ENCODE measurements around the gene RAET1E.
A peak's percentile ranks its signal among the peaks of the same experiment; 100 is the strongest.
"Not testable (repeated sequence)": the region's sequence is repeated elsewhere in the genome, so short reads cannot be mapped to it uniquely, and the experiment has no call there.

RAET1E gene

GRCh38 chr6:149887343-149887742 is 10.6 kb downstream of the RAET1E start:
- DNase-seq, result peak; percentile 78

- no peak for DNase-seq
Observed at GRCh38 chr6:149885888-149886287, 12.0 kb downstream of the RAET1E start.

- no peak for DNase-seq
Observed at GRCh38 chr6:149884617-149885016, 13.3 kb downstream of the RAET1E start.

GRCh38 chr6:149884215-149884614 is 13.7 kb downstream of the RAET1E start:
- no peak for DNase-seq

- no peak for DNase-seq
Observed at GRCh38 chr6:149881860-149882259, 16.1 kb downstream of the RAET1E start.

DNA sequence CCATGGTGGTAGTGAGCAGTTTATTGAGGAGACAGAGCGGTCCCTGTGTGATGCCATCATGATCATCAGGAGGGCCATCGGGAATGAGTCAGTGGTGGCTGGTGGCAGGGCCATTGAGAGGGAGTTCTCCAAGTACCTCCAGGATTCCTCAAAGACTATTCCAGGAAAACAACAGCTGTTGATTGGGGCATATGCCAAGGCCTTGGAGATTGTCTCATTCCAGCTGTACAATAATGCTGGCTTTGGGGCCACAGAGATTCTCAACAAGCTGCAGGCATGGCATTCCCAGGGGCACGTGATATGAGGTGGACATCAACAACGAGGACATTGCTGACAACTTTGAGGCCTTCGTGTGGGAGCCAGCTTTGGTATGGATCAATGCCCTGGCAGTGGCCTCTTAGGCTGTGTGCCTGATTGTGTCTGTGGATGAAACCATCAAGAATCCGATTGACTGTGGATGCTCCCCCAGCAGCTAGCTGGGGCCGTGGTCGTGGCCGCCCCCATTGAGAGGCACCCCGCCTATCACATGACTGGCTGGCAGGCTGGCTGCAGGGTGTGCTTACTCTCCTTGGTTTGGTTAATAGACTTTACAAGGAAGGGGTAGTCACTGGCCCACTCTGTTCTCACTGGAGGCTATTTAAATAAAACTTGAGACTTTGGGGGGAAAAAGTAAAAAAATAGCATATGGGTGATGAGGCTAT is 16.7 kb downstream of the RAET1E start:
- DNase-seq, result no peak

DNA sequence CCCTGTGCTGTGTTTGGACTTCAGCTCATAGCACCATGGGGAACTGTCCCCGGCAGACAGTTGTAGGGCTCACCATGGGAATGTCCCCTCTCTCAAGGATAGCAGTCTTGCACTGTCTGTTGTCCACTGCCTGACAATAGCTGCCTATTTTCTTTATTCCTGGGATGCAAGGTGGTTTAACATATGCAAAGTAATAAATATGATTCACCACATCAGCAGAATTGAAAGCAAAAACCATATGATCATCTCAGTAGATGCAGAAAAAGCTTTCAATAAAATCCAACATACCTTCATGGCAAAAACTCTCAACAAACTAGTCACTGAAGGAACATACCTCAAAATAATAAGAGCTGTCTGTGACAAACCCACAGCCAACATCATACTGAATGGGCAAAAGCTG is 20.3 kb downstream of the RAET1E start:
- DNase-seq, result no peak

- no peak for DNase-seq
Observed at GRCh38 chr6:149876241-149876933, 21.5 kb downstream of the RAET1E start.

- no peak for DNase-seq
Observed at GRCh38 chr6:149872233-149872632, 25.7 kb downstream of the RAET1E start.

DNA sequence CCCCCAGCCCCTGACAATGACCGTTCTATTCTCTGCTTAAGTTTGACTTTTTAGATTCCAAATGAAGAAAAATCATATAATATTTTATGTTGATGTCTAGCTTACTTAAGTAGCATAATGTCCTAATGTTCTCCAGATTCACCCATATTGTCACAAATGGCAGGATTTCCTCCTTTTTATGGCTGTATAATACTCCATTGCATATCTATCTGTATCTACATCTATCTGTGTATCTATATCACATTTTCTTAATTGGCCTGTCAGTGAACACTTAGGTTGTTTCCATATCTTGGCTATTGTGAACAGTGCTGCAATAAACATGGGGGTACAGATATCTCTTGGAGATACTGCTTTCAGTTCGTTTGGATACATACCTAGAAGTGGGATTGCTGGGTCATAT is 26.7 kb downstream of the RAET1E start:
- no peak for DNase-seq

DNA sequence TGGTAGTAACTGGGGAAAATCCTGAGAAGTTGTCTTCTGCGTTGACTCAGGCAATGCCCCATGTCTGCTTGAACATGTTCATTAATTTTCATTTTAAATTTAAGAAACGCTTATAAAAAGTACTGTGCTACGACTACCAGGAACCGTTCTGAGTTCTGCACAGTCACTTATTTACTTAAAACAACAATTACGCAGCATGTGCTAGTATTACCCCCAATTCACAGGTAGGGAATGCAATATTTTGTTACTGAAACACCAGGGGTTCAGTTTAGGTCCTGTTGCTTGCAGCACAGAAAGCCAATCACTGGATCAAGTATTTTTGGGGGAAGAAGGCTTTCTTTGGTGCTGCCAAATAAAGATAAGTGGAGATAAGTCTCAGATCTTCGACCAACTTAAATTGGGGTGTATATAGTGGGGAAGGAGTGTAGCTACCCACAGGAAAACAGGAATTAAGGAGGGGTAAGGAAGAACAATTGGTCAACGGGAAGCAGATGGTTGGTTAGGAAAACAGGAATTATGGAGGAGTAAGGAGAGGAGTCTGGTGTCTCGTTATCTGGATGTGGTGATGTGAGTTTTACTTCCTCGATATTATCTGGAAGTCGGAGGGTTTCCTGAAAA is 28.5 kb downstream of the RAET1E start:
- DNase-seq, result no peak

GRCh38 chr6:149867876-149868640 is 29.9 kb downstream of the RAET1E start:
- DNase-seq, result peak; percentile 45

DNA sequence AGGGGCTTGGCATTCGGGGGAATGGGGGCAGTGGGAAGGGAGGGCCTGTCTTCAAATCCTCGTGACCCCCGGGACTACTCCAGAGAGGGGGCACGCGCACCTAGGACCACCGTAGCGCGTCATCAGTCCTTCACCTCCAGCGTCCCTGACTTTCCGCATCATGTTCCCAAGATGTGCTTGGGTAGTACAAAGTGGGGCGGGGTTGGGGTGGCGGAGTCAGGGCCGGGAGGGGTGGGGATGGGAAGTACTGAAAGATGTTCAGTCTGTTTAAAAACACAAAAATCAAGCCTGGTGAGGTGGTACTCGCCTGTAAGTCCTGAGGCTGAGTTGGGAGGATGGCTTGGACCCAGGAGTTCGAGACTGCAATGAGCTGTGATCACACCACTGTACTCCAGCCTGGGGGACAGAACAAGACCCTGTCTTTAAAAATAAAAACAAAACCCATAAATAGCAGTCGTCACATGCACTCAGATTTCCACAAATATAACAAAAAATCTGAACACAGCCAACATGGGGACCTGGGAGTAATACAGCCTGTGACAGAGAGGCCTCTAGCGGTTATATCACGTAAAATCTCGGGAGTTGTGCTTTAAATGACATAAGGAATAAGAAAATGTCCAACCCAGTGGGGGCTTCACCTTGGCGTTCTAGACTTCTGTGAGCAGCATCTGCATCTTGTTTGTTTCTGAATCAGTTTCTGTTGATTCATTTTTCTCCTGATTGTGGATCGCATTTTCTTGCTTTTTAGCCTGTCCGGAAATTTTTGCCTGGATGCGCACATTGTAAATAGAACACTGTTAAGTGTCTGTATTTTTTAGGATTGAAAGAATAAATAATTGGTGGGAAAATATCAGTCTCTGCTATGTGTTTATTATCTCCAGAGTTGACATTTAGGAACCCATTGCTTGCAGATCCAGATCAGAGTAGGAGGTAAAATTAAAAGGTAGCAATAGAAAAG is 33.1 kb downstream of the RAET1E start:
- DNase-seq, result peak; percentile 89

DNA sequence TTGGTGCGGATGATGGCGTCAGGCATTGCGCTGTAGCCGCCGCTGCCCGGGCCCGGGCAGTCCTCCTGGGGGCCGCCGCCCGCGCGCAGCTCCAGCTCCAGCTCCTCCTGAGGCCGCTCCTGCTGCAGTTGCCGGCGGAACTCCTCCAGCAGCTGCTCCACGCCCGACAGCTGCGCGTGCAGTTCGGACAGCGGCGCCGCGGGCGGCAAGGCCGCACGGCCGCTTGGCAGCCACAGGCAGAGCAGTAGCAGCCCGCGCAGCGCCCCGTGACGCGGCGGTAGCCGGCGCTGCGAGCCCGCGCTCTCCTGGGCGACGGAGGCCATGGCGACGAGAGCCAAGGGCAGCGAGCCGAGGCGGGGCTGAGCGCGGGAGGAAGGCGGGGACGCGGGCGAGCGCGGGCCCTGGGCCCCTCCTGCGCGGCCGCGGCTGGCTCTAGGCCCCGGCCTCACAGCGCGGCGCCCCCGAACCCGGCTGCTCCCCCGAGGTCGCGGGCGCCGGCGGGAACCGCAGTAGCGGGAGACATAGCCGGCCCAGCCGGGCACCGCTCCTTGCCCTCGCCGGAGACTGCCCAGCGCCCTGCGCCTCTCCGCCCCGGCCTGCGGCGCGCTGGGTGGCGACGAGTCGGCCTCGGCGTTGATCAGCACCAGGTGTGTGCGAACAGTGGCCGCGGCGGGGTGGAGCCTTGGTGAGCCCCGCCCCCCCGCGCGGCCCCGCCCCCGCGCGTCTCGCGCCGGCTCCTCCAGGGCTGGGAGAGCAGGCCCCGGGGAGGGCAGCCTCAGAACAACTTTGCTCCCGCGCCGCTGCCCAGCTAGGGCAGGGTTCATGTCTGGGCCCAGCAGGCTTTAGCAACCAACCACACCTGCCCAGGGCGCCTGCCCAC is 34.0 kb downstream of the RAET1E start, which contains the start of gene LRP11:
Gene LRP11, minus strand, starts transcription at position 662 of the 880 bp plus-strand sequence. Its CDS starts 339 bp downstream, at position 323.
- DNase-seq, result peak; percentile 87

DNA sequence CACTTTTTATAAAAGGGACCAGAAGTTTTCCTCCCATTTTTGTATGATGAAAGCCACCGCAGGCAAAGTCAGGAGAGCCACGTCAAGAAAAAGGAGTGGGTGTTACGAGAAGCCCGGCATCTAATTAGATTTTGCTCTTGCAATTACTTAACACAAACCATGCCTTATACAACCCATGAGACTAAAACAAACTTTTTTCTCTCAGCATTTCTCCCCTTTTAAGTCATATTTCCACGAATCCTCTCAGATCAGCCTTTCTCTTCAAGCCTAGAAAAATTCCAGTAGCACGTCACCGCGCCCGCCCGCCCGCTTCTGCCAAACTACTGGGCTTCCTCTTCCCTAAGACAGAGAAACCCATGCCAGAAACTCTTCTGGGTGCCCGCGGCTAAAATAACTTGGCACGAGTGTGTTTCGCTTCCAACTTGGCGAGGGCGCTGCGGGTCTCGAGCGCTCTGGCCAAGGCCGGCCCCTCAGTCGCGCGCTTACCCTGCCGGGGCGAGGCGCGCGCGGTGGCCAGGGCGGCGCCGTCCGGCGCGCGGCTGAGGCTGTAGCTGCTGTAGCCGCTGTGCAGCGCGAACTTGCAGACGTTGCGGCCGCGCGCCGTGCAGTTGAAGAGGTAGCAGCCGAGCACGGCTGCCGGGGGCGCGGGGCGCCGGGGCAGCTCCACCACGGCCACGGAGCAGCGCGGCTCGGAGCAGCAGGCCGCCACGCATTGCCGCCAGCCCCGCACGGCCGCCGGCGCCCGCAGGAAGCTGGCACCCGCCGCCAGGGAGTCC is 34.8 kb downstream of the RAET1E start:
- DNase-seq, result peak; percentile 68

DNA sequence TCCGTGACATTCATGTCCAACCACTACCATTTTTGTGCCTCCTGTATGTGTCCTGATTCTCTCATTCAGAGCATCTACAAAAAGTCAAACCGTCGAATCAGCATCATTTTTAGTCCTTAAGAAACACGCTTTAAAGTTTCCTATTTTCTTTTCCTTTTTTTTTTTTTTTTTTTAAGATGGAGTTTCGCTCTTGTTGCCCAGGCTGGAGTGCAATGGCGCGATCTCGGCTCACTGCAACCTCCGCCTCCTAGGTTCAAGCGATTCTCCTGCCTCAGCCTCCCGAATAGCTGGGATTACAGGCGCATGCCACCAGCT is 35.5 kb downstream of the RAET1E start:
- not testable (repeated sequence) for DNase-seq

DNA sequence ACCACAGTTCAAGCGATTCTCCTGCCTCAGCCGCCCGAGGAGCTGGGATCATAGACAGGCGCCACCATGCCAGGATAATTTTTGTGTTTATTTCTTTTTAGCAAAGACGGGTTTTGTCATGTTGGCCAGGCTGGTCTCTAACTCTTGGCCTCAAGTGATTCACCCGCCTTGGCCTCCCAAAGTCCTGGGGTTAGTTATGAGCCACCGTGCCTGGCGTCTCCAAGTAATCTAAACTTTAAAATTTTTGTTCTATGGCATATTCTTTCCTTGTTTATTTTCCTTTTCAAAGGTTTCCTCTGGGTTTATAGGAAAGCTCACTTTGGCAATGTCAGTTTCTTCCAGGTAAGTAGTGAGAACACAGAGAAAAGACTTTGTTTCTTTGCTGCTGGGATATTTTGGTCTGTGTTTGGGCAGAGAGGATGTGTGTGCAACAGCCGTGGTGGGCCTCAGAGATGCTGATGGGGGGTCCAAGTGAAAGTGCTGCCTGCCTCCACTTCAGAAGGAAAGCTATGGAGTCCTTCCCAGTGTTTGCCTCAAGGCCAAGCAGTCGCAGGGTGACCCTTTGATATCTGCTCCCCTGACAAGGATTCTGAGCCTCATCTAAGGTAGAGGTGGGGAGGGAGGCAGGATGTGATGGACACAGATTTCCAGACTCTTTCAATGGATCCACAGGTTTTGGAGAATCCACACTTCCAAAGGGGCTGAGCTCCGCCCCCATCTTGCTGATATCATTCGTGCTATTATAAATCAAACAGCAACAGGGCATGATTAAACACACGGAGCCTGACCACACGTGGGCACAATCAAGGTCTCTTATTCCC is 36.1 kb downstream of the RAET1E start:
- no peak for DNase-seq

- DNase-seq, result no peak
Observed at GRCh38 chr6:149860834-149861602, 36.9 kb downstream of the RAET1E start.

- DNase-seq, result no peak
Observed at GRCh38 chr6:149860513-149860833, 37.4 kb downstream of the RAET1E start.

Measured in hematopoietic multipotent progenitor cell treated with erythropoietin and hydrocortisone succinate and interleukin-3 and kit ligand, for 6 days (in vitro differentiated cells).